SJCRH30 (cell line): ENCODE data around the gene SF3B5. TPM values are rescaled to one million over a fixed set of nuclear protein-coding genes. Genes with fewer than 3 reads are reported as not detected.
"Not testable (repeated sequence)": the region's sequence is repeated elsewhere in the genome, so short reads cannot be mapped to it uniquely, and the experiment has no call there.

ENCODE experiments used
- DNase-seq, 2 experiments: peaks; one replicate each; pipeline ENCODE4 v3.0.0-alpha.2; 2015 to 2020
- H3K27ac ChIP-seq: fragments of 250-450 bp; sonication (Bioruptor Pico); 2 replicates; pipeline ENCODE4 v1.5.1; 2020; ENCODE audit warnings: mild to moderate bottlenecking, moderate library complexity
- H3K27me3 ChIP-seq: fragments of 250-450 bp; sonication (Bioruptor Pico); 2 replicates; pipeline ENCODE4 v1.5.1; 2020; ENCODE audit warnings: mild to moderate bottlenecking, moderate library complexity
- H3K36me3 ChIP-seq: fragments of 250-450 bp; sonication (Bioruptor Pico); 2 replicates; pipeline ENCODE4 v1.5.1; 2020; ENCODE audit warnings: mild to moderate bottlenecking, moderate library complexity
- H3K4me1 ChIP-seq: fragments of 250-450 bp; sonication (Bioruptor Pico); 2 replicates; pipeline ENCODE4 v1.5.1; 2020; ENCODE audit warnings: mild to moderate bottlenecking, moderate library complexity
- H3K4me3 ChIP-seq: fragments of 250-450 bp; sonication (Bioruptor Pico); 2 replicates; pipeline ENCODE4 v1.5.1; 2020; ENCODE audit warnings: mild to moderate bottlenecking, moderate library complexity
- H3K9me3 ChIP-seq: fragments of 250-450 bp; sonication (Bioruptor Pico); replicated peaks from 2 replicates; pipeline ENCODE4 v1.5.1; 2020; ENCODE audit warnings: mild to moderate bottlenecking, moderate library complexity
- total RNA-seq: library from RNA; depleted of rRNA; stranded (reverse); fragments of >200 nt; shearing (Covaris generic); gene quantifications from 2 replicates; pipeline ENCODE4 v1.2.3, GENCODE V29; 2014; rRNA removed

The SF3B5 gene
- total RNA-seq, 1 experiment from 2014 or later: 116 TPM

DNA sequence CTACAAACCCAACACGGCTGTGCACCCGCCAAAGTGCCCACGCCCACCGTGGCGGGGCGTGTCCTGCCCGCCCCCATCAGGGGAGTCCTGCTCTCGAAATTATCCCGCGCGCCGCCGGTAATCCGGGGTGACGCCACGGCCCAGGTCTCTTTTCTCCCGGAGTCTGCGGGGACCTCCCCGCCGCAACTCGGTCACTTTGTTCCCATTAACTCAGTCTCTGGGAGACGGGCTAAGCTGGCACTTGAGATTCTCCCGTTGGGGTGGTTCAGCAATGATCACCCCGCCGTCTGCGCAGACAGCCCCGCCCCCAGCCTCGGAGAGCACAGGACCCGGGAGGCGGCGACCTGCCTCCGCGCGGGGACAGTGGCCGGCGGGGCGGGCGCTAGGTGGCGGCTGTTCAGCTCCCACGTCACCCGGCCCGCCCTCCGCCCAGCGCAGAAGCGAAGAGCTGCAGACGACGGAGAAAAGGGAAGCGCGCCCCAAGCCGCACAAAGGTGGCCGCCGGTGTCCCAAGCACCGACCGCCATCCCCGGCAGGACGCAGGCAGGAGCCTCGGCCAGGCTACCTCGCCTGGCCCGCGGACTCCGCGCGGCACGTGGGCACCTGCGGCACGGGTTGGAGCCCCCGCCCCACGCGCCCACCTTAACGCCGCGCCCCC, 31.5 kb downstream of the SF3B5 start:
- Histone ChIP-seq H3K4me1 (0 out of 2 replicates have a peak, but pooled peaks cover 6% of the 10 kb centered on the region), H3K36me3 (no peaks in the 10 kb centered on the region), H3K4me3 (peak overlapping the region; percentile 68), H3K27me3 (peaks cover 20% of the 10 kb centered on the region), H3K27ac (peak overlapping the region; percentile 10; the same call in 1 of the 2 replicates), H3K9me3 (no peaks in the 10 kb centered on the region)
- peak; percentile 75 to 81 for DNase-seq

DNA sequence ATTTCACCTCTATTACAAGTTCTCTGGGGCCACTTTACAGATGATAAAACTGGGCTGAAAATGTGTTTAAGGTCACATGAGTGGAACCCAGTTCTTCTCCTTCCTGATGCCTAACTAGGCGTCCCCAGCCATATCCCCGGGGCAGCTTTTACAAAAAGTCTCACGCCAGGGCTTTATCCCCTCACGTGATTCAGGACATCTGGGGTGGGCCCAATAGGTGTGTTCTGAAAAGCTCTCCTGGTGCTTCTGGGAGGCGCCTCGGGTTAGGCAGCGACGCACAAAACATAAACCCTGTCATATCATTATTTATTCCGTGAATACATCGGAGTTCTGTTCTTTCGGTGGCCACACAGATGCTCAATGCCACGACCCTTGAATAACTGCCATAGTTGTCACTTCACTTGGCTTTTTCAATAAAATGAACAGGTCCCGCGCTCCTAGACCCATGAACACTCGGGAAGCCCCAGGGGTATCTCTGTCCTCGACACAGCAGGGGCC, 32.1 kb downstream of the SF3B5 start:
- peak in 1 of 2 experiments; percentile 34 for DNase-seq

DNA sequence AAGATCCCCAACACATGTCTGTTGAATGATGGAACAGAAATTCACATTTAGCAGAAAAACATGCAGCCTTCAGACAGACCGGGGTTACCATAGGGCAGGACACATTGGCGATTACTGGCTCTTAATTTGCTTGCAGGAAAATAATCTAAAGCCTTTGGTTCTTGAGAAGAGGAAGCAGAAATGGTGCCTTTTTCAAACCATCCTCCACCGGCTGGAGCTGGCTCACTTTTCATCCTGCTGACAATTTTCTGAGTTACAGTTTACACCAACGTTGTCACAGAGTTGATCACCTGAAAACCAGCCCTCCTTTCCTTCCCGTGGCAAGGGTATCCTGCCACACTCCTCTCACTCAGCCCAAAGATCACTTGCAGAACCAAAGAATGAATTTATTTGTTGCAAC, 32.6 kb downstream of the SF3B5 start:
- Histone ChIP-seq H3K9me3 (no peaks in the 10 kb centered on the region), H3K27me3 (peaks cover 20% of the 10 kb centered on the region), H3K4me3 (peak overlapping the region; percentile 68), H3K4me1 (0 out of 2 replicates have a peak, but pooled peaks cover 6% of the 10 kb centered on the region), H3K27ac (no peak overlapping the region), H3K36me3 (no peaks in the 10 kb centered on the region)
- no peak for DNase-seq

More for the DNA sequence above, 32.1 kb downstream of the SF3B5 start:
- Histone ChIP-seq H3K27ac (no peak overlapping the region), H3K4me1 (0 out of 2 replicates have a peak, but pooled peaks cover 6% of the 10 kb centered on the region), H3K9me3 (no peaks in the 10 kb centered on the region), H3K4me3 (peak overlapping the region; percentile 68), H3K36me3 (no peaks in the 10 kb centered on the region), H3K27me3 (peaks cover 20% of the 10 kb centered on the region)

DNA sequence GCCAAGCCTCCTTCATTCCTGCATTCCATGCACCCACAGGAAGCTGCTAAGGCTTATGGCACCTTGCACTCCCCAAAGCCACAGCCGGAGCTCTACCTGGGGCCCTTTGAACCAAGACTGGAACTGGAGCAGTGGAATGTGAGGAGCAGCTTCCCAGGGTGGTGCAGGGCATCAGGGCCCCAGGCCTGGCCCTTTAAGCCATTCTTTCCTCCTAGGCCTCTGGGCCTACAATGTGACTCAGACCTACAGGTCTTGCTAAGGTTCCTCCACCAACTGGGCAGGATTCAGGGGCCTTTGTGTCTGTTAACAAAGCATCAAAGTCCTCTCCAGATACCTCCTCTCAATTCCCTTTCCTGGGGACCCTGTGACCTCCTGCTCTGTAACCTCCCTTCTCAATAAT, 36.2 kb downstream of the SF3B5 start:
- DNase-seq: no peak
- H3K36me3 ChIP-seq: no peaks in the 10 kb centered on the region
- no peak overlapping the region for H3K27ac ChIP-seq
- H3K27me3 ChIP-seq: peaks cover 8% of the 10 kb centered on the region; the same call in 1 of the 2 replicates
- 0 out of 2 replicates have a peak, but pooled peaks cover 6% of the 10 kb centered on the region for H3K4me1 ChIP-seq
- H3K9me3 ChIP-seq: no peaks in the 10 kb centered on the region
- H3K4me3 ChIP-seq: no peak overlapping the region

DNA sequence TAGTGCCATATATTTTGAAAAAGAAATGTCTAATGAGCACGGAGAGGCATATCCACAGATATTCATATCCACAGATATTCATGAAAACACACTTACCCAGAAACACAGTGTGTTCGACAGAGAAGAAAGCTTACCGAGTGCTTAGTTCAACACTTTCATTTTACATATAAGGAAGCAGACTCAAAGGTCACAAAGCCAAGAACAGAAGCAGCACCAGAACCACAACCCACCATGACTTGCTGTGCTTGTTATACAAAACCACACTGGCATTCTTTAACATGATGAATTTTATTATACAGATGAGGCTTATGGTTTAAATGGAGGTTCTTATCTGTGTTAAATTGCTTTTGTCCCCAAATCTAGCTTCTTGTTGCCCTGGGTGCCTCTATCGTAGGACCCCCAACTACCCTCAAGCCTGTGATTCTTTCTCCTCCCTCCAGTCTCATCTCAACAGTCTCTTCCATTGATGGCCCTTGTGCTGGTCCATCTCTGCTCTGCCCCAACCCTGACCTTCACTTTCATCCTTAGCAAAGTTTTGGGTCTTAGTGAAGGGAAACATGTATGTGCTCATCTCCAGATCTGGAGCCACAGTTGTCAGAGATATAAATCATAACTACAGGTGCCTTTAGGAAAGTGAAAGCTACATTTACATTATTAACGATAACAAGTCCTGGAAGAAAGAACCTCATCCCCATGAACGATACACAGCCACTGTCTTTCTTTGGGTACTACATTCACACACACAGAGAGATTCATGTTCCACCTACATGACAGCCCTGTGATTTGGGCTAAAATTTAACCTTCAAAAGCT, 40.0 kb downstream of the SF3B5 start:
- no peak overlapping the region for H3K27ac ChIP-seq
- DNase-seq: no peak
- no peaks in the 10 kb centered on the region for H3K27me3 ChIP-seq

DNA sequence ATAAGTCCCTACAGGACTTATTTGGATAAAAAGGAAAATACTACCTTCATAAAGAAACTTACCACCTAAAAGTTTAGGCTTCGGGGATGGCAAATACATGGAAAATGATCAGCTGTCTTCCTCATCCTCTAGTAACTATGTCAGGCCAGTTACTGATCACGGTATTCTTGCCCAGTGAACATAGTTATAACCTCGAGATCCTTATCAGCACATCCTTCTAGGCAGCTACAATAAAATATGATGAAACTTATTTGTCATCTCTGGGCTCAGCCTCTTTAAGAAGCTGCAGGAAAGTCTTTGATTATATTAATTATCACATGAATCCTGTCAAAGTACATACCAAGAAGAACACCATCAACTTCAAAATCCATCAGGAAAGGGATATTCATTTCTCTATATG, 41.8 kb downstream of the SF3B5 start:
- Histone ChIP-seq H3K36me3 (no peaks in the 10 kb centered on the region), H3K27ac (no peak overlapping the region), H3K4me3 (no peak overlapping the region), H3K4me1 (no peaks in the 10 kb centered on the region), H3K9me3 (no peaks in the 10 kb centered on the region), H3K27me3 (no peaks in the 10 kb centered on the region)
- no peak for DNase-seq

More for the DNA sequence above, 40.0 kb downstream of the SF3B5 start:
- no peaks in the 10 kb centered on the region for H3K4me1 ChIP-seq
- H3K36me3 ChIP-seq: no peaks in the 10 kb centered on the region
- H3K4me3 ChIP-seq: no peak overlapping the region
- H3K9me3 ChIP-seq: no peaks in the 10 kb centered on the region

DNA sequence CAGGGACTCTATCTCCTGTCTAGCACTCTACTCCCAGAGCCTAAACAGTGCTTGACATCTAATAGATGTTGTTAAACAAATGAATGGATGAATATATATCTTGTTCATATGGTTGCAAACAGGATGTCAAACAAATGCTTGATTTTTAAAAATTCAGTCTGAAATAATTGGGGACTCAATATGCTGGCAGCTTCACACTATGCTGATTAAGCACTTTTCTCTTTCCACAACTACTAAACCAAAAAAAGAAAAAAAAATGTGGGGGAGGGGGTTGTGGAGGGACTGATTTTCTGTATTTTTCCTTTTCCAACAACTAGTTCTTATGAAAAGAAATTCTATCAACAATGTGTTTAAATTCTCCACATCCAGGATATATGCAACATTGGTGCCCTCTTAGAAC, 42.9 kb downstream of the SF3B5 start:
- Histone ChIP-seq H3K27ac (no peak overlapping the region), H3K4me3 (no peak overlapping the region), H3K36me3 (no peaks in the 10 kb centered on the region), H3K27me3 (no peaks in the 10 kb centered on the region), H3K4me1 (no peaks in the 10 kb centered on the region), H3K9me3 (no peaks in the 10 kb centered on the region)
- DNase-seq: no peak

DNA sequence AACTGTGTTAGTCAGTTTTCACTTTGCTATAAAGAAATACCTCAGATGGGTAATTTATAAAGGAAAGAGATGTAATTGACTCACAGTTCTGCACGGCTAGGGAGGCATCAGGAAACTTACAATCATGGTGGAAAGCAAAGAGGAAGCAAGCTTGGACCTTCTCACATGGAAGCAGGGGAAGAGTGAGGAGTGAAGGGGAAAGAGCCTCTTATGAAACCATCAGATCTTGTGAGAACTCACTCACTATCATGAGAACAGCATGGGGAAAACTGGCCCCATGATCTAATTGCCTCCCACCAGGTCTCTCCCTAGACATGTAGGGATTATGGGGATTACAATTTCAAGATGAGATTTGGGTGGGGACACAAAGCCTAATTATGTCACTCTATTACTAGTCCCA, 46.0 kb downstream of the SF3B5 start:
- Histone ChIP-seq H3K27ac (no peak overlapping the region), H3K27me3 (no peaks in the 10 kb centered on the region), H3K36me3 (no peaks in the 10 kb centered on the region), H3K4me3 (no peak overlapping the region), H3K9me3 (0 out of 2 replicates have a peak, but pooled peaks cover 2% of the 10 kb centered on the region), H3K4me1 (no peaks in the 10 kb centered on the region)
- DNase-seq: no peak

DNA sequence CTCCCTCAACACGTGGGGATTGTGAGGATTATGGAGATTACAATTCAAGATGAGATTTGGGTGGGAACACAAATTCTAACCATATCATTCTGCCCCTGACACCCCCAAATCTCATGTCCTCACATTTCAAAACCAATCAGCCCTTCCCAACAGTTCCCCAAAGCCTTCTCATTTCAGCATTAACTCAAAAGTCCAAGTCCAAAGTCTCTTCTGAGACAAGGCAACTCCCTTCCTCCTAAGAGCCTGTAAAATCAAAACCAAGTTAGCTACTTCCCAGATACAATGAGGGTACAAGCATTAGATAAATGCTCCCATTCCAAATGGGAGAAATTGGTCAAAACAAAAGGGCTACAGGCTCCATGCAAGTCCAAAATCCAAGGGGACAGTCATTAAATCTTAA, 47.7 kb downstream of the SF3B5 start:
- DNase-seq: no peak
- no peaks in the 10 kb centered on the region for H3K36me3 ChIP-seq

DNA sequence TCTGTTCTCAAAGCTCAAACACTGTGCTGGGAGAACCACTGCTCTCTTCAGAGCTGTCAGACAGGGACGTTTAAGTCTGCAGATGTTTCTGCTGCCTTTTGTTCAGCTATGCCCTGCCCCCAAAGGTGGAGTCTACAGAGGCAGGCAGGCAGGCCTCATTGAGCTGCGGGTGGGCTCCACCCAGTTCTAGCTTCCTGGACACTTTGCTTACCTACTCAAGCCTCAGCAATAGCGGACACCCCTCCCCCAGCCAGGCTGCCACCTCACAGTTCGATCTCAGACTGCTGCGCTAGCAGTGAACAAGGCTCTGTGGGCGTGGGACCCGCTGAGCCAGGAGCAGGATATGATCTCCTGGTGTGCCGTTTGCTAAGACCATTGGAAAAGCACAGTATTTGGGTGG, 48.7 kb downstream of the SF3B5 start:
- H3K36me3 ChIP-seq, H3K4me1 ChIP-seq, DNase-seq, H3K9me3 ChIP-seq, H3K4me3 ChIP-seq, H3K27ac ChIP-seq, H3K27me3 ChIP-seq: not testable (repeated sequence)

More for the DNA sequence above, 47.7 kb downstream of the SF3B5 start:
- Histone ChIP-seq H3K9me3 (0 out of 2 replicates have a peak, but pooled peaks cover 2% of the 10 kb centered on the region), H3K4me1 (no peaks in the 10 kb centered on the region), H3K27me3 (no peaks in the 10 kb centered on the region), H3K4me3 (no peak overlapping the region), H3K27ac (no peak overlapping the region)

DNA sequence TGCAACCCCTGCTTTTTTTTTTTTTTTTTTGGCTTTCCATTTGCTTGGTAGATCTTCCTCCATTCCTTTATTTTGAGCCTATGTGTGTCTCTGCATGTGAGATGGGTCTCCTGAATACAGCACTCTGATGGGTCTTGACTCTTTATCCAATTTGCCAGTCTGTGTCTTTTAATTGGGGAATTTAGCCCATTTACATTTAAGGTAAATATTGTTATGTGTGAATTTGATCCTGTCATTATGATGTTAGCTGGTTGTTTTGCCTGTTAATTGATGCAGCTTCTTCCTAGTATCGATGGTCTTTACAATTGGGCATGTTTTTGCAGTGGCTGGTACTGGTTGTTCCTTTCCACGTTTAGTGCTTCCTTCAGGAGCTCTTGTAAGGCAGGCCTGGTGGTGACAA, 50.4 kb downstream of the SF3B5 start:
- H3K36me3 ChIP-seq, H3K4me1 ChIP-seq, DNase-seq, H3K4me3 ChIP-seq, H3K27me3 ChIP-seq, H3K9me3 ChIP-seq, H3K27ac ChIP-seq: not testable (repeated sequence)

Other genes starting within 250 kb of the SF3B5 start
- not detected in 2 replicates for gene ZC2HC1B, start 231.1 kb downstream of the SF3B5 start, total RNA-seq
- gene PLAGL1, start 87.3 kb downstream of the SF3B5 start, total RNA-seq: 66.5 and 77.2 TPM in 2 replicates
- gene STX11, start 54.9 kb upstream of the SF3B5 start, total RNA-seq: 16.1 and 16.6 TPM in 2 replicates
- gene UTRN, start 189.8 kb upstream of the SF3B5 start, total RNA-seq: 67.8 and 74.7 TPM in 2 replicates